CD8-positive, alpha-beta memory T cell (primary cell): ENCODE measurements around the gene SLC38A3. TPM values are rescaled to one million over a fixed set of nuclear protein-coding genes. Genes with fewer than 3 reads are reported as not detected.
"Not testable (repeated sequence)": the region's sequence is repeated elsewhere in the genome, so short reads cannot be mapped to it uniquely, and the experiment has no call there.

Experiments used
- CTCF ChIA-PET: fragments of 350-600 bp; sonication (Branson Sonifier 250); formaldehyde crosslinking; loops from one replicate; lab custom pipeline; 2021; ENCODE audit warnings: antibody characterized with exemption; lab: Charles Lee
- POLR2A ChIA-PET: fragments of 350-600 bp; sonication (Branson Sonifier 250); formaldehyde crosslinking; loops from one replicate; lab custom pipeline; 2021; ENCODE audit warnings: antibody characterized with exemption; lab: Charles Lee
- DNase-seq, 5 donors: peaks; one replicate each; pipeline versions ENCODE4 v3.0.0 to v3.0.0-alpha.2; 2020 to 2022; ENCODE audit warnings: mixed read lengths in 1 of 5
- H3K27ac ChIP-seq: one replicate; pipeline ENCODE4 v1.7.0; 2013; ENCODE audit warnings: low read depth, mild to moderate bottlenecking, low read length, moderate library complexity
- H3K27me3 ChIP-seq: 2 replicates; pipeline ENCODE4 v1.7.0; 2013; ENCODE audit warnings: low read length, mild to moderate bottlenecking; ENCODE audit not compliant: insufficient read depth, poor library complexity, severe bottlenecking
- H3K36me3 ChIP-seq: 2 replicates; pipeline ENCODE4 v1.7.0; 2013; ENCODE audit warnings: mild to moderate bottlenecking, low read length, moderate library complexity; ENCODE audit not compliant: insufficient read depth
- H3K4me1 ChIP-seq: 2 replicates; pipeline ENCODE4 v1.7.0; 2013; ENCODE audit warnings: mild to moderate bottlenecking, low read length, moderate library complexity; ENCODE audit not compliant: insufficient read depth
- H3K4me3 ChIP-seq: 2 replicates; pipeline ENCODE4 v1.7.0; 2013; ENCODE audit warnings: mild to moderate bottlenecking, low read length
- H3K9me3 ChIP-seq: 2 replicates; pipeline ENCODE4 v1.7.0; 2013; ENCODE audit warnings: mild to moderate bottlenecking, low read length
- H3K27ac Mint-ChIP-seq, 8 donors: one replicate each; pipeline ENCODE4 v1.8.0; 2020 to 2021; ENCODE audit warnings: mixed read lengths in 8 of 8, mild to moderate bottlenecking in 6 of 8, inconsistent platforms in 3 of 8, moderate library complexity in 3 of 8
- H3K27me3 Mint-ChIP-seq, 2 donors: one replicate each; pipeline ENCODE4 v1.8.0; 2020 to 2021; ENCODE audit warnings: mixed read lengths in 2 of 2, mild to moderate bottlenecking in 1 of 2, moderate library complexity in 1 of 2
- H3K36me3 Mint-ChIP-seq, 3 donors: one replicate each; pipeline ENCODE4 v1.8.0; 2020 to 2021; ENCODE audit warnings: mixed read lengths in 3 of 3, inconsistent platforms in 1 of 3, mild to moderate bottlenecking in 1 of 3
- H3K4me1 Mint-ChIP-seq, 3 donors: one replicate each; pipeline ENCODE4 v1.8.0; 2020 to 2021; ENCODE audit warnings: mixed read lengths in 3 of 3, inconsistent platforms in 1 of 3, mild to moderate bottlenecking in 1 of 3
- H3K4me3 Mint-ChIP-seq, 7 donors: one replicate each; pipeline ENCODE4 v1.8.0; 2020 to 2021; ENCODE audit warnings: mixed read lengths in 7 of 7, mild to moderate bottlenecking in 6 of 7, moderate library complexity in 4 of 7, inconsistent platforms in 2 of 7
- H3K9me3 Mint-ChIP-seq, 5 donors: one replicate each; pipeline ENCODE4 v1.8.0; 2020 to 2022; ENCODE audit warnings: mixed read lengths in 5 of 5, mild to moderate bottlenecking in 3 of 5, moderate library complexity in 2 of 5, inconsistent platforms in 1 of 5
- polyA plus RNA-seq: library from polyadenylated mRNA; unstranded; fragments of 300-500 nt; fragmentation: Illumina TruSeq; gene quantifications from one replicate; pipeline ENCODE4 v1.2.3, GENCODE V29; 2021
- total RNA-seq, 2 experiments: library from RNA; stranded (reverse); gene quantifications; one replicate each; pipeline ENCODE4 v1.2.3, GENCODE V29; 2021

The SLC38A3 gene
- total and polyA plus RNA-seq, 3 experiments from 2014 or later: not detected

DNA sequence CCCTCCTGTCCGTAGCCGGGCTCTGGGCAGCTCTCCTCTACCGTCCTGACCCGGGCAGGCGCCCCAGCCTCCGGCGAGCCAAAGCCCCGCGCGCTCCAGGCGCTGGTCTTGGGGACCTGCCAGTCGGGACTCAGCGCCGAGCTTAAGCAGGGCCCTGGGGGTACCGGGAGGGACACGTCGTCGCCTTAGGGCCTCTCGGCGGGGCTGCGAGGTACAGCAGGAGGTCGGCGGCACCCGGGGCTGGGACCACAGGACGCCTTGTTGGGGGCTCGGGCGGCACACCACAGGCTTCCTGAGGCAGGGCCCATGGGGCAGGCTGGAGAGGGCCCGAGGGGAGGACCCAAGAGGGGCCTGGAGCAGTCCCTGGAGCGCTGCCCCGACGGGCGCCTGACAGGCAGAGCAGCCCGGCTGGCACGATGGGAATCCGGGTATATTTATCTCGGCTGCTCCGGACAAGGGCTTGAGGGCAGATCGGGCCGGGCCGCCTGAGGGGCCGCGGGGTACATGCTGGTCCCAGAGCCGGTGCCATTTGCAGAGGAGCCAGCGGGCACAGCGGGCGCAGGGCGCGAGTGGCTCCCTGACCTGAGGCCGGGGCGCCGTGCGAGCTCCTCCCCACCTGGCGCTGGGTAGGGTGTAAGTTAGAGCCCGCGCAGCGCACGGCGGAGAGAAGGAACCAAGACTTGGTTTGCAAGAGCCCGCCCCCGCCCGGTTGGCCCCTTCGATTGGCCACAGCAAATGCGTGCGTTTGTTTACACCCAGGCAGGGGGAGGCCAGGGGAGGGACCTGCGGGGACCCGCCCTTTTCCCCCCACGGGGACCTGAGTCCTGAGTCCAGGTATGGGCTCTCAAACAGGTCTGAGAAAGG, 574 bp downstream of the SLC38A3 start:
- POLR2A ChIA-PET: no interaction called here
- Mint-ChIP-seq H3K27ac (no peak overlapping the region), H3K36me3 (peaks cover 0 to 3% (median 0%) of the 10 kb centered on the region in 3 donors), H3K4me1 (peaks cover 0 to 3% (median 2%) of the 10 kb centered on the region in 3 donors), H3K9me3 (no peaks in the 10 kb centered on the region), H3K4me3 (peak overlapping the region in 2 of 7 donors; percentile 36 to 53), H3K27me3 (peaks cover 34 to 39% of the 10 kb centered on the region in 2 donors)
- H3K27me3 ChIP-seq: peaks cover 27% of the 10 kb centered on the region
- H3K9me3 ChIP-seq: no peaks in the 10 kb centered on the region
- peak in 2 of 5 donors; percentile 10 to 28 for DNase-seq
- H3K4me1 ChIP-seq: no peaks in the 10 kb centered on the region
- H3K4me3 ChIP-seq: no peak overlapping the region
- no peak overlapping the region for H3K27ac ChIP-seq
- CTCF ChIA-PET: interaction anchor here (1.0 to 5.8 kb wide), 3 partner anchors 12 to 16 kb away, joined by 3 to 47 read pairs (median 3); partner anchors contain the start of gene GNAT1
- H3K36me3 ChIP-seq: no peaks in the 10 kb centered on the region

DNA sequence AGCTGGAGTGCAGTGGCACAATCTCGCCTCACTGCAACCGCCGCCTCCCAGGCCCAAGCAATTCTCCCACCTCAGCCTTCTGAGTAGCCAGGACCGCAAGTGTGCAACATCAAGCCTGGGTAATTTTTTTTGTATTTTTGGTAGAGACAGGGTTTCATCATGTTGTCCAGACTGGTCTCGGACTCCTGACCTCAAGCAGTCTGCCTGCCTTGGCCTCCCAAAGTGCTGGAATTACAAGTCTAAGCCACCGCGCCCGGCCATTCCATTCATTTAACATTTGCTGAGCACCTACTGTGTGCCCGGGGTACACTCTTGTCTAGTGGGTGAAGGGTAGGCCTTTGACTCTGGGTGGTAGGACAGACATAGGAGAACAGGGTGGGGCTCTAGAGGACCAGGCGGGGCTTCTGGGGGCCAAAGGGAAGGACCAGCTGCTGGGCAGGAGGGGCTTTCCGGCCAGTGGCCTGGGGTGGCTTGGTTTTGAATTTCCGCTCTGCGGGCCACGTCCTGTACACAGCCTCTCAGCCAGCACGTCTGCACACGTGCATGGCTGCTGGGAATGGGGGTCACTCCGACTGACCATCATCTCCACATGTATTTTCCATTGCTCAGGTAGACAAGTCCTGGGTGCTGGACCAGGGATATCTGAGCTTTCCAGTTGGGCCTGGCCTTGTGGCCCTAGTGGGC, 2.4 kb downstream of the SLC38A3 start:
- Mint-ChIP-seq H3K27ac (no peak overlapping the region), H3K4me1 (peaks cover 0 to 3% (median 2%) of the 10 kb centered on the region in 3 donors), H3K4me3 (no peak overlapping the region), H3K36me3 (no peaks in the 10 kb centered on the region), H3K27me3 (peaks cover 23 to 26% of the 10 kb centered on the region in 2 donors), H3K9me3 (no peaks in the 10 kb centered on the region)
- no peak for DNase-seq
- H3K27ac ChIP-seq: no peak overlapping the region
- ChIA-PET CTCF (interaction anchor here (1.1 kb wide), 2 partner anchors 12 to 19 kb away, joined by 4 to 5 read pairs; no protein-coding TSS in a partner anchor), POLR2A (interaction anchor here (0.7 kb wide), 1 partner anchor 77 kb away, joined by 3 read pairs; no protein-coding TSS in a partner anchor)
- H3K4me3 ChIP-seq: no peak overlapping the region
- no peaks in the 10 kb centered on the region for H3K4me1 ChIP-seq
- peaks cover 26% of the 10 kb centered on the region for H3K27me3 ChIP-seq
- no peaks in the 10 kb centered on the region for H3K9me3 ChIP-seq
- H3K36me3 ChIP-seq: no peaks in the 10 kb centered on the region

DNA sequence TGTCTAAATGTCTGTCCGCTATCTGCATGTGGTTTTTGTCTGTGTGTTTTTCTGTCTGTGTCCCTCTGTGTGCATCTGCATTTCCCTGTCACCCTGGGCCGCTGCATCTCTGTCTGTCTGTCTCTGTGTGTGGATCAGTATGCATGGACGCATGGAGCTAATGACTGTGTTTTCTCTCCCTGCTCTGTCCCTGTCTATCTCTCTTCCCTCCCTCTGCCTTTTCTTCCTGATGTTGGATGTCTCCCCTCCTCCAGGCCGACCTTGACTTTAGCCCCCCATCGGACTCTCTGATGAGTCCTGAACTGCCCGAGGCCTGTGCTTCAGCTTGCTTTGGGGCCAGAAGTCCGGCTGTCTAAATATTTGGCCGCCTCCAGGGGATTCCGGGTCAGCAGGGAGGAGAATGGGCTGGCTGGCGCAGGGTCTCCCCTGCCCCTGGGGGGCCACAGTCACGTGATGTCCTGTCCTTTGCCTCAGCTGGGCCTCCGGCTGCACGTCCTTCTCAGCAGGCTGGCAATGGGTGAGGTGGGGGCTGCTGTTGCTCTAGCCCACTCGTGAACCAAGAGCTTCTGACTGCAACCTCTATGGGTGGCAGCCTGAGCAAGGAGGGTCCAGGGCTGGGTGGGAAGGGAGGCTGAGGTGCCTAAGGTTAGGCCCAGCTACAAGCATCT, 3.7 kb downstream of the SLC38A3 start:
- POLR2A ChIA-PET: no interaction called here
- H3K36me3 ChIP-seq: no peaks in the 10 kb centered on the region
- Mint-ChIP-seq H3K9me3 (no peaks in the 10 kb centered on the region), H3K27ac (no peak overlapping the region), H3K4me1 (peaks cover 0 to 3% (median 2%) of the 10 kb centered on the region in 3 donors), H3K36me3 (no peaks in the 10 kb centered on the region), H3K27me3 (peaks cover 13 to 16% of the 10 kb centered on the region in 2 donors), H3K4me3 (peak overlapping the region in 1 of 7 donors; percentile 2)
- no peak for DNase-seq
- H3K27ac ChIP-seq: no peak overlapping the region
- H3K4me1 ChIP-seq: no peaks in the 10 kb centered on the region
- H3K27me3 ChIP-seq: peaks cover 12% of the 10 kb centered on the region
- no peak overlapping the region for H3K4me3 ChIP-seq
- CTCF ChIA-PET: interaction anchor here (0.7 to 2.9 kb wide), 3 partner anchors 12 to 17 kb away, joined by 3 to 16 read pairs (median 4); no protein-coding TSS in a partner anchor
- H3K9me3 ChIP-seq: no peaks in the 10 kb centered on the region

DNA sequence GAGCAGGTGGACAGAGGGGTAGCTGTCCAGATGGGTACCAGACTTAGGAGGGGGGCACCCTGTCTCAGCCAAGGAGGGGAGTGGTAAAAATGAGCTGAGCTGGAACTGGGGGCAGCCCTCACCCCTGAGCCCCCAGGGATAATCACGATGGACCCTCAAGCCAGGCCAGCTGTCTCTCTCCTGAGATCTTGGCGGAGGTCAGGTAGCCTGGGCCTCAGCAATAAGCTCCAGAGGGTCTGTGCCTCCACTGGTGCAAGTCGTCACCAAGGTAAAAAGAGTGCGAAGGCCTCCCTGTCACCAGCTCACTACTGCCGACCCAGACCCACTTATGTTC, 5.1 kb downstream of the SLC38A3 start:
- no peak overlapping the region for H3K27ac Mint-ChIP-seq

GRCh38 chr3:50210510-50211367, 5.7 kb downstream of the SLC38A3 start:
- Mint-ChIP-seq H3K27ac (peak overlapping the region in 1 of 8 donors; percentile 29), H3K27me3 (peaks cover 5 to 8% of the 10 kb centered on the region in 2 donors), H3K4me1 (peaks cover 0 to 1% (median 0%) of the 10 kb centered on the region in 3 donors), H3K36me3 (no peaks in the 10 kb centered on the region), H3K9me3 (no peaks in the 10 kb centered on the region), H3K4me3 (no peak overlapping the region)
- no peak for DNase-seq
- CTCF ChIA-PET: interaction anchor here (1.1 to 2.9 kb wide), 4 partner anchors 9 to 17 kb away, joined by 3 to 16 read pairs (median 8); no protein-coding TSS in a partner anchor
- H3K9me3 ChIP-seq: no peaks in the 10 kb centered on the region
- H3K27ac ChIP-seq: no peak overlapping the region
- POLR2A ChIA-PET: no interaction called here
- peaks cover 2% of the 10 kb centered on the region for H3K27me3 ChIP-seq
- H3K4me1 ChIP-seq: no peaks in the 10 kb centered on the region
- no peaks in the 10 kb centered on the region for H3K36me3 ChIP-seq
- no peak overlapping the region for H3K4me3 ChIP-seq

More for the DNA sequence above, 5.1 kb downstream of the SLC38A3 start:
- Mint-ChIP-seq H3K36me3 (no peaks in the 10 kb centered on the region), H3K9me3 (no peaks in the 10 kb centered on the region), H3K27me3 (peaks cover 5 to 8% of the 10 kb centered on the region in 2 donors), H3K4me3 (no peak overlapping the region), H3K4me1 (peaks cover 0 to 3% (median 0%) of the 10 kb centered on the region in 3 donors)
- Histone ChIP-seq H3K36me3 (no peaks in the 10 kb centered on the region), H3K4me1 (no peaks in the 10 kb centered on the region), H3K4me3 (no peak overlapping the region), H3K9me3 (no peaks in the 10 kb centered on the region), H3K27ac (no peak overlapping the region), H3K27me3 (peaks cover 2% of the 10 kb centered on the region)
- CTCF ChIA-PET: interaction anchor here (1.2 to 2.9 kb wide), 3 partner anchors 8 to 16 kb away, joined by 3 to 16 read pairs (median 12); no protein-coding TSS in a partner anchor
- POLR2A ChIA-PET: no interaction called here
- DNase-seq: no peak

GRCh38 chr3:50211368-50211717, 6.3 kb downstream of the SLC38A3 start:
- H3K27me3 ChIP-seq, H3K4me3 ChIP-seq, H3K9me3 Mint-ChIP-seq, H3K27me3 Mint-ChIP-seq, H3K36me3 Mint-ChIP-seq, H3K4me1 ChIP-seq, DNase-seq, H3K27ac Mint-ChIP-seq, H3K9me3 ChIP-seq, POLR2A ChIA-PET, H3K27ac ChIP-seq, H3K4me3 Mint-ChIP-seq, H3K4me1 Mint-ChIP-seq, H3K36me3 ChIP-seq: not testable (repeated sequence)
- CTCF ChIA-PET: interaction anchor here (0.9 to 6.8 kb wide), 5 partner anchors 12 to 49 kb away, joined by 3 to 37 read pairs (median 12); no protein-coding TSS in a partner anchor

- CTCF ChIA-PET: interaction anchor here (0.7 to 6.8 kb wide), 4 partner anchors 14 to 48 kb away, joined by 3 to 37 read pairs (median 8); no protein-coding TSS in a partner anchor
- Histone ChIP-seq H3K27ac (no peak overlapping the region), H3K4me1 (no peaks in the 10 kb centered on the region), H3K4me3 (no peak overlapping the region), H3K9me3 (no peaks in the 10 kb centered on the region), H3K36me3 (no peaks in the 10 kb centered on the region), H3K27me3 (no peaks in the 10 kb centered on the region)
- H3K4me3 Mint-ChIP-seq: no peak overlapping the region
- no peaks in the 10 kb centered on the region for H3K36me3 Mint-ChIP-seq
- H3K4me1 Mint-ChIP-seq: no peaks in the 10 kb centered on the region
- no peak for DNase-seq
- H3K27ac Mint-ChIP-seq: no peak overlapping the region
- no peaks in the 10 kb centered on the region for H3K9me3 Mint-ChIP-seq
- POLR2A ChIA-PET: interaction anchor here (0.5 kb wide), 1 partner anchor 361 kb away, joined by 4 read pairs; no protein-coding TSS in a partner anchor
- peaks cover under 1 to 5% of the 10 kb centered on the region in 2 donors for H3K27me3 Mint-ChIP-seq
Observed at GRCh38 chr3:50211930-50212329, 6.9 kb downstream of the SLC38A3 start.
